Measurements from ENCODE around the gene JARID2. TPM values are rescaled to one million over a fixed set of nuclear protein-coding genes. Genes with fewer than 3 reads are reported as not detected.

The JARID2 gene
- total and polyA plus RNA-seq, 2 of the 13 experiments (the other 11 are each of a cell fraction or from before 2014, with no cell fraction given), result 7.5 to 10.3 TPM

DNA sequence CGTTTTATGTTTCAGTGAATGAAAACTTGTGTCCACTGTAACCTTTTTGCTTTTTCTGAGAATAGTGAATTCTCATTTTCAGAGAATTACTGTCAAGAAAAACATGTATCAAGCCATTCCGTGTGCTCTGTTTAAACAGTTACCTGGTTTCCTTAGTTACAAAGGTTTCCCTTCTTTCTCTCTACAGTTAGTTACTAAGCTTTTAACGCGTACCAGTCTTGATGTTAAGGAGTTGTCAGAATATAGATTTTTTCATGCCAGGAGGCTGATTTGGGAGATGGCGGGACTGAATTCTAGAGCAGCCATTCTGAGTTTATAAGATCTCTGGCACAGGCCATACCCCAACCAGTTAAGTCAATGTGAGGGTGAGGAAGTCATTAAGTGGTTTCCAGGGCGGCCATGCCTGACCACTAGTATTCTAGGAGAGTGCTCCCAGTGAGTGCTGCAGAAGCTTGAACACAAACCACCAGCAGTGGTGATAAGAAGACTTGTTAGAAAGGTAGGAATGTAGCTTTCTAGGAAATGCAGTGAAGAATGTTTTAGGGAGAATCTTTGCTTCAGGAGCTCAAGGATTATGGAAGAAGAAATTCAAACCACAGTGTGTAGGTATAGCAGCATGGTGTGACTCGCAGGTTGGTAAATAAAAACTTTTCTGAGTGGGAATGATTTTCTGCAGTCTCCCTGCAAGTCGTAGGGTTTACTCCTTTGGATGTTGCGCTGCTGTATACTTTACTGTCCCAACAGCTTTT, 112.9 kb downstream of the JARID2 start:
- H3K27ac ChIP-seq (ENCODE audit: extremely low read length, insufficient read depth, low read length), result no peak overlapping the region
- DNase-seq (ENCODE audit: low spot score) (no peak), FAIRE-seq (no peak), ATAC-seq (no peak)
- ChIA-PET CTCF (ENCODE audit: low intra/inter-chr PET ratio, low total read pairs) (no interaction called here), POLR2A (no interaction called here)
- H3K9ac ChIP-seq (ENCODE audit: insufficient read depth, low read depth, low read length), result no peak overlapping the region
- 92% methylated on average over 9 of the region's 9 CpGs for WGBS (ENCODE audit: low lambda C conversion rate)
- in situ Hi-C loops (cut with HindIII; ENCODE audit: extremely low pct_ligation_motif_present, low pct_unique_long_range_greater_than_20kb), result no loop called here
- peaks cover 28% of the 10 kb centered on the region for H3K79me2 ChIP-seq (ENCODE audit: insufficient read depth, low read length)
- H3K4me2 ChIP-seq (ENCODE audit: low read depth, low read length), result no peak overlapping the region
- H3K36me3 ChIP-seq (replicated peaks in 1 of 2; ENCODE audit: control insufficient read depth in 1 of 2, insufficient read depth in 2 of 2, low read length in 2 of 2), result peaks cover 0 to 2% of the 10 kb centered on the region in 2 experiments; a peak in 1 of 5 replicates
- intact Hi-C loops (cut with micrococcal nuclease; ENCODE audit: unreplicated experiment), result no loop called here
- H3K4me3 ChIP-seq (replicated peaks in 1 of 3; ENCODE audit: insufficient read depth in 1 of 3, low read depth in 2 of 3, low read length in 3 of 3), result no peak overlapping the region
- H3K9me3 ChIP-seq (ENCODE audit: low read length), result no peaks in the 10 kb centered on the region
- H3K4me1 ChIP-seq (ENCODE audit: insufficient read depth, low read length), result peaks cover 36% of the 10 kb centered on the region
- no peaks in the 10 kb centered on the region for H3K27me3 ChIP-seq (ENCODE audit: control insufficient read depth in 1 of 2, insufficient read depth in 2 of 2, low read length in 2 of 2)
- TF ChIP-seq MAFK (conservative IDR thresholded peaks at IDR 0.05 in 1 of 2, IDR thresholded peaks at IDR 0.05 in 1 of 2; ENCODE audit: low read length in 2 of 2), result no peak
- no peak for TF ChIP-seq U2AF1 (optimal IDR thresholded peaks at IDR 0.05; ENCODE audit: low read depth, low read length)
- no peak for TF ChIP-seq THAP11 (CRISPR knock-in tag; IDR thresholded peaks at IDR 0.05)
- TF ChIP-seq ZNF263 (CRISPR knock-in tag; IDR thresholded peaks at IDR 0.05), result peak; percentile 64; the same call in 1 of the 2 replicates
- no peak for TF ChIP-seq DNMT1 (CRISPR knock-in tag; IDR thresholded peaks at IDR 0.05)
- no peak for TF ChIP-seq TBP (CRISPR knock-in tag; IDR thresholded peaks at IDR 0.05)
- no peak for TF ChIP-seq SOX6 (IDR thresholded peaks at IDR 0.05)
- no peak for TF ChIP-seq SOX6 (CRISPR knock-in tag; IDR thresholded peaks at IDR 0.05)
- no peak for TF ChIP-seq ZSCAN5A (CRISPR knock-in tag; IDR thresholded peaks at IDR 0.05; ENCODE audit: borderline replicate concordance)
- TF ChIP-seq FOXK1 (CRISPR knock-in tag; IDR thresholded peaks at IDR 0.05; ENCODE audit: borderline replicate concordance, low read depth), result no peak
- no peak for TF ChIP-seq ZNF121 (CRISPR knock-in tag; IDR thresholded peaks at IDR 0.05)
- TF ChIP-seq, protein P1, sequence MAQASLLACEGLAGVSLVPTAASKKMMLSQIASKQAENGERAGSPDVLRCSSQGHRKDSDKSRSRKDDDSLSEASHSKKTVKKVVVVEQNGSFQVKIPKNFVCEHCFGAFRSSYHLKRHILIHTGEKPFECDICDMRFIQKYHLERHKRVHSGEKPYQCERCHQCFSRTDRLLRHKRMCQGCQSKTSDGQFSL (CRISPR knock-in tag; IDR thresholded peaks at IDR 0.05), result no peak
- TF ChIP-seq, protein P2, sequence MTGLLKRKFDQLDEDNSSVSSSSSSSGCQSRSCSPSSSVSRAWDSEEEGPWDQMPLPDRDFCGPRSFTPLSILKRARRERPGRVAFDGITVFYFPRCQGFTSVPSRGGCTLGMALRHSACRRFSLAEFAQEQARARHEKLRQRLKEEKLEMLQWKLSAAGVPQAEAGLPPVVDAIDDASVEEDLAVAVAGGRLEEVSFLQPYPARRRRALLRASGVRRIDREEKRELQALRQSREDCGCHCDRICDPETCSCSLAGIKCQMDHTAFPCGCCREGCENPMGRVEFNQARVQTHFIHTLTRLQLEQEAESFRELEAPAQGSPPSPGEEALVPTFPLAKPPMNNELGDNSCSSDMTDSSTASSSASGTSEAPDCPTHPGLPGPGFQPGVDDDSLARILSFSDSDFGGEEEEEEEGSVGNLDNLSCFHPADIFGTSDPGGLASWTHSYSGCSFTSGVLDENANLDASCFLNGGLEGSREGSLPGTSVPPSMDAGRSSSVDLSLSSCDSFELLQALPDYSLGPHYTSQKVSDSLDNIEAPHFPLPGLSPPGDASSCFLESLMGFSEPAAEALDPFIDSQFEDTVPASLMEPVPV (CRISPR knock-in tag; IDR thresholded peaks at IDR 0.05), result no peak
- peak; percentile 96 for TF ChIP-seq BCL6 (CRISPR knock-in tag; IDR thresholded peaks at IDR 0.05)
- TF ChIP-seq ZNF709 (CRISPR knock-in tag; IDR thresholded peaks at IDR 0.05), result no peak
- H2AFZ ChIP-seq (ENCODE audit: low read length), result no peak overlapping the region
- BruUV-seq (replicated peaks), result no TSS peak
- peaks cover 20% of the 10 kb centered on the region for H4K20me1 ChIP-seq (ENCODE audit: insufficient read depth, low read length)

Measured in HepG2 (cell line).